GM19193 (cell line): Measurements from ENCODE around the gene LCT.

Experiments
- POLR2A ChIP-seq: IDR thresholded peaks from 4 replicates; pipeline ENCODE4 v1.6.1; 2011; ENCODE audit not compliant: insufficient read depth, insufficient read length; ENCODE audit errors: extremely low read depth

LCT gene

DNA sequence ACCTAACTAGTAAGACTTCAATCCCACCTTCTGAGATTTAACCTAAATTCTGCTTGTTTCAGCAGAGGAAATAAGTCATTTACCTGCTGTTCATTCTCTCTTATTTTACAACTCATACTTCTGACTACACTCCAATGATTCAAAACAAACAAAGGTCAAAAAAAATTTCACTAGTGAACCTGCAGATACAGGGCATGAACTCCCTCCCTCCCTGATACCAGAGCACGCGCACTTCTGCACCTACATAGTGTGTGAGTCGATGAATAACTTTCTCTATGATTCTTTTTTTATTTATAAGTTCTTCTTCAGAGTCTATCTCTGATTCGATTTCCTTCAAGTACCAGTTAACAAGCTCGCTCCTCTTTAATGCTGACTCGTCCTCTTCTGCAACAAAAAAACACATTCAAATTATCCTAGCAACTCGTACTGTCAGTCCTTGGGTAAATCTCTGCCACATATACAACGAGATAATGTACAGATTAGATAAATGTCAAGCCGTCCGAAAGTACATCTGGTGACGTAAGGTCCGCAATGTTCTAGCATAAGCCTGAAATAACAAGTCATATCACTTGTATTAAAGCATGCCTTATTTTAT is 7.4 kb upstream of the LCT start:
- TF ChIP-seq POLR2A: no peak

GRCh38 chr2:135843671-135844070 is 6.7 kb upstream of the LCT start:
- TF ChIP-seq POLR2A: no peak

GRCh38 chr2:135840601-135841000 is 3.6 kb upstream of the LCT start:
- no peak for TF ChIP-seq POLR2A

- no peak for TF ChIP-seq POLR2A
Observed at GRCh38 chr2:135839713-135840112, 2.7 kb upstream of the LCT start.

GRCh38 chr2:135838502-135838901 is 1.5 kb upstream of the LCT start:
- no peak for TF ChIP-seq POLR2A

DNA sequence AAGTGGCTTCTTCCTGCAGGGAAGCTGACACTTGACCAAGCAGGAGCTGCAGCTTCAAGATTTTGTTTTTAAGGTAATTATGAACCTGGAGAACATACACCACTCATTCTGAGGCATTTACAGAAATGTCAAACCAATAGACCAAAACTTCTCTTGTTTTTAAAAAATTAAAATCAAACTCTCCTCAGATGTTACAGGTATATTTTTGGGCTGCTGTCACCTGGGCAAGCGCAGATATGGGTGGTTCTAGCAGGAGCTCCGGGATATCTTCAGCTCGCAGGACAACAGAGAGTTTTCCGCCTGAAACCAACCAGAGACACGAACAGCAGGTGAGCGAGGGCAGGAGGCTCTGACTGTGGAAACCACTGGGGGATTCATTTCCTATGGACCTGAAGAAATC is 4.1 kb downstream of the LCT start:
- no peak for TF ChIP-seq POLR2A

- no peak for TF ChIP-seq POLR2A
Observed at GRCh38 chr2:135831180-135831812, 5.7 kb downstream of the LCT start.

DNA sequence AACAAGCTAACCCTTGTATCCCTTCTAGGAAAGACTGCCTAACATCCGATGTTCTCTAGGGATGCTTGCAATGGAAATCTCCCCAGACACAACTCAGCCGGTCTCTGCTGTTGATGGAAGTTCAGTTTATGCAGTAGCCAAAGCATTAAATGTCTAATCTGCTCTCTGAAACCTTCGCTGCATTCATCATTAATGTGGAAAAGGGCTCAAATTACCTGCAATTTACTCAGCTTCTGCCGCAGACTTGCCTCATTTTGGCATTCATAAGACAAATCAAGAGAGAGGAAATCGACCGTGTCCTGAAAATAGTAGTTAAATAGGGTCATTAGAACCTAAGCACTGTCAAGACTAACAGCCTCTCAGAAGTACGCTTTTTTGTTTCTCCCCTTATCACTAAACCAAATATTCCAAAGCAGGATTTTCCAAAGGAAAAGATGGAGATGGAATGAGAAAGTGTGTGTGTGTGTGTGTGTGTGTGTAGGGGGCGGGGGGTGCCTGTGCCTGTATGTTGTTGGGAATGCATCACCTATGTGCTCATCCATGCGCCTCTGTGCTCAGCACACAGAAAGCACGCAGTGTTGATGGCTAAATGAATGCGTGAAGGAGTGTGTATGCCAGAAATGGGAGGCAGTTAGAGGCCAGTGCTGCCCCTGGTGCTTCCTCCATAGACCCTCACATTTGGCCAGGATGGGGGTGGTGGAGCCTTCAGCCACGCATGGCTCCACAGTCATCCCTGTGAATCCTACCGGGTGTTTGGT is 7.4 kb downstream of the LCT start:
- TF ChIP-seq POLR2A: no peak

DNA sequence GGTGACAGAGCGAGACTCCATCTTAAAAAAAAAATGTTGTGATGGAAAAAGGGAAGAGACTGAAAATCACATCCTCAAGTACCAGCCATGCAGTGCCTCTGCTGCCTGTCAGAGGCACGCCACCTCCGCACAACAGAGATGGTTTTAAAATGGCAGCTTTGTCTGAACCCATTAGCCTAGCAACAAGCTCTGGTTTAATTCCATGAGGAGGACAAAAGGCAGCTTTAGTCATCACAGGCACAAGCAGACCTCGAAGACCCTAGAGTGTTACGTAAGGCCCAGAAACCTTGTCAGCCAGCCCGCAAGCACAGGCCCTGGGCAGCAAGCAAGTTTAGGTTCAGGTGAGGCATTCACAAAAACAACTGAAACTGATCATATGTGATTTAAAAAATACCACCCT is 10.4 kb downstream of the LCT start:
- TF ChIP-seq POLR2A: no peak

DNA sequence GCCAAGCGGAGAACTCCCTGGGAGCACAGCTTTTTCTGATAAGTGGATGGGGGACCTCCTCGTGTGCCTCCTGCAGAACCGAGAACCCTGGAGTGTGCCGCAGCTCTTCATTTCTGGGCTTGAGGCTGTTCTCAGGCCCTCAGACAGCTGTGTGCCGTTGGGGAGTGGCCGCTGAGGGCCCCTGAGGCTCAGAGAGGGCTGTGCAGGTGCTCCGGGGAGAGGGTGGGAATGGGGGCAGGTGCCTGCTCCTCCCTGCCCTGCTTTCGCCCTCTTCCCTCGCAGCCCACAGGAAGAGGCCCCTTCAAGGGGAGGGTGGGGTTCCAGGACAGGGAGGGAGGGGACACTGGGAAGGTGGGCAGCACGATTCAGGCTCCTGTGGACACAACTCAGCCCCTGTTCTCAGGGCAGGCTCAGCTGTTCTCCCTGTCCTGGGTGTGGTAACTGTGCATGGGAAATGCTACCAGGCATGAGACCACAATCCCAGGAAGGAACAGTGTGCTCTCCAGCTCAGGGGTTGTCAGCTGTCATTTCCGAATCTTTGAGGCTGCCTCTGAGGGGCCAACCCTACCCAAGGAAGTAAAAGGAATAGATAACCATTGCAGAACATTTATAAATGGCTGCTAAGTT is 11.3 kb downstream of the LCT start:
- no peak for TF ChIP-seq POLR2A

- TF ChIP-seq POLR2A: no peak
Observed at GRCh38 chr2:135825131-135825530, 11.9 kb downstream of the LCT start.

- TF ChIP-seq POLR2A: no peak
Observed at GRCh38 chr2:135822855-135823254, 14.1 kb downstream of the LCT start.

- TF ChIP-seq POLR2A: no peak
Observed at GRCh38 chr2:135821190-135821589, 15.8 kb downstream of the LCT start.

DNA sequence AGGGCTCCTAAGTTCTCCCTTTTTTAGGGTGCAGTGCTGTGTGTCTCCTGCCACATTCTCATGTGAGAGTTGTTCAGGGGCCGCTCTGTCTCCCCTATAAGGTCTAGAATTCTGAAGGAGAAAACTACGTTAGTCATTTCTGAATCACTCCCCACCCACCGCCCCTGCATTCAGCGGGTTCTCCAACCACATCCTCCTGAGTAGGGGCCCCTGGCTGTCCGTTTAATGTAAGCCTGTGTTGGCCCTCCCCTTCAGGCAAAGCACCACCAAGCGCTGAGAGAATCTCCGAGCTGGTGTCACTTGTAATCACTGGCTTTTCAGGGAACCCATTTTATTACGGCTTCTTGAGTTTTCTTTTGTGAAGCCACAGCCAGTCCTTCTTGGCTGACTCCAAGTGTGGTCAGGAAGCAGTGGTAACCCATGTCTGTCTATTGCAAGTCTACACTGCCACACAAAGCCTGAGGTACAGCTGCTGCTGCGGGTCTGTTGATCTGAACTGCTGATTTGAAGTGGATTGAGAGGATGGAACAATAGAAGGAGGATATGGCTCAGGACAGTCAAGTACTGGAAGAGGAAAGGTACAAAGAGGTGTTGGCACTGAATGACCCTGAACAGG is 16.9 kb downstream of the LCT start:
- no peak for TF ChIP-seq POLR2A

GRCh38 chr2:135818937-135819610 is 17.9 kb downstream of the LCT start:
- no peak for TF ChIP-seq POLR2A
